ENCODE data around the gene LRRC74A.
A peak's percentile ranks its signal among the peaks of the same experiment; 100 is the strongest.

The LRRC74A gene

DNA sequence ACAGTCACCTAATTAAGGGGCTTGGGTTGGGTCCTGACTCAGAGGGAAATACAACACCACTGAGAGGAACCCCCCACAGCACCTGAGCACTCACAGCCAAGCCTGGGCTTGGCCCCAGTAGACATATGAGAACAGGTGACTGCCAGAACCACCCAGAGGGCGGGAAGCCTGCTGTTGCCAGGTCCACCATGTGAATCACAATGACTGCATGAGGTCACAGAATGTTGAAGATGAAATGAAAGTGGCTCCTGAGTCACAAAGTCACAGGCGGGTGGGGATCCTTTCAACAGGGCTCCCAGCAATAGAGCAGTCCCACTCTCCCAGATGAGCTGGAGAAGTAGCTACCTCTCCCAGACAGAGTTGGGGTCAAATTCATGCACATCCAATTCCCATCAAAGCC lies at the start of gene LRRC74A:
LRRC74A (plus strand) TSS at position 287 of the 400 bp plus-strand sequence. CDS start 290 bp downstream, outside the sequence.
- DNase-seq (ENCODE audit: low read depth) = no peak

- DNase-seq (ENCODE audit: low read depth) = no peak
These were observed 49.6 kb upstream of the LRRC74A start for GRCh38 chr14:76776428-76777251.

DNA sequence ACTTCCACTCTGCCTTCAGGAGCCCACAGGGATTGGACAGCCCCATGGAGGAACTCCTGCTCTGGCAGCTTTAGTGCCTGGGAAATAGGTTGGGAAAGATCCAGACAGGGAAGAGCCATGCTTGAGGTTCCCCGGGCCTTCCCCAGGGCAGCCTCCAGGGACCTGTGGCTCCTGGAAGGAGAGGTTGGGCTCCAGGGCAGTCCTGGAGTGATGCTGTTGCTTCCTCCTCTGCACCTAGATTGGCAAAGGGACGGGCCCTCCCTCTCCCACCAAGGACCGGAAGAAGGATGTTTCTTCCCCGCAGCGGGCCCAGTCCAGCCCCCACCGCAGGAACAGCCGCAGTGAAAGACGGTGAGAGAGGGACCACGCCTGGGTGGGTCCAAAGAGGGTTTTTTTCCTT lies 48.5 kb upstream of the LRRC74A start:
- no peak for DNase-seq (ENCODE audit: low read depth)

GRCh38 chr14:76778546-76779215 lies 47.5 kb upstream of the LRRC74A start:
- DNase-seq (ENCODE audit: low read depth) = no peak

- DNase-seq (ENCODE audit: low read depth) = no peak
These were observed 46.8 kb upstream of the LRRC74A start for GRCh38 chr14:76779221-76780057.

GRCh38 chr14:76780058-76780345 lies 46.2 kb upstream of the LRRC74A start:
- no peak for DNase-seq (ENCODE audit: low read depth)

DNA sequence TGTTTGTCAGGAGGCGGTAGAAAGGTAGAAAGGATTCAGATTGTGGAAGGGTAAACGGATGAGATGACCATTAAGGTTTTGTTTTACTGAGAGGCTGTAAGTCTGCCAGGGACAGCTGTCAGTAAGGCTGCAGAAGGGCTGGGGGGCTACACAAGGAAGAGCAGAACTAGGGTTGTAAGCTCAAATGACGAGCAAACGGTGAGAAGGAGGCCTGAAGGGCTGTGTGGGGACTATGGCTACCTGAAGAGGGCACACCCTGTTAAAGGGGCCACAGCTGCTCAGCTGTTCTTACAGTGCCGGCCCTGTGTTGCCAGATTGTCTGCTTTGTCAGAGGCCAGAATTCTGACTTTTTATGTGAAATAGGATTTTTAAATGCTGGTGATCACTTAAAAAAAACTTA lies 45.8 kb upstream of the LRRC74A start:
- DNase-seq (ENCODE audit: low read depth) = no peak

DNA sequence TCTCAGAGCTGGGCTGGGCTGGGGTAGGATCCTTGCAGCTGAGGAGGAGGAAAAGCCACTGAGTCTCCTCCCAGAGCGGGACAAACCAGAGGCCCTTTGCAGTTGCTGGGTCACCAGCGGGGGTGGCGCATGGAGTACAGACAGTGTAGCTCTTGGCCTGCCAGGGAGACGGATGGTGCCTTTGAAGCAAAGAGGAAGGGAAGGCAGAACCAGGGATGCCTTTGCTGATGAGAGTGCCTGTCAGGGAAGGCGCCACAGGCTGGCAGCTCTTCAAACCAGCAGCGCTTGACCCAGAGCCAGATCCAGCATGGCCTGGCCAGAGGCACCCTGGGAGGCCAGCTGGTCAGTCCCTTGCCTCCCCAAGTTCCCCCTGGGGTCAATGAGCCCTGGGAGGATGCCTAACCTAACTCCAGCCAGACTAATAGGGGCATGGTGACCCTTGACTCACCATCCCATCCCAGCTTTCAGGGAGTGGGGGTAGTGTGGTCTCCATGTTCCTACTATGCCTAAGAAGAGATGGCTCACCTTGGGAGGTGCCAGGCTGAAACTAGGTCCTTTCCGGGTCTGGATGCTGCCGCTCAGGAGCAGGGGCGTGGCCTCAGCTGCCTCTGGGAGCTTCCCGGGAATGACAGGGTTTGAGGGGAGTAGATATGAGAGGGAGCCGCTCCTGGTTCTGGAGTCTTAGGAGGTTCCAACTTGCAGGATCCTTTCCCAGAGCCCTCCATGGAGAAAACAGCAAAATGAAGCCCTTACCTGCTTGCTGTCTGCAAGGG lies 45.1 kb upstream of the LRRC74A start:
- DNase-seq (ENCODE audit: low read depth) = no peak

GRCh38 chr14:76781648-76782051 lies 44.6 kb upstream of the LRRC74A start:
- no peak for DNase-seq (ENCODE audit: low read depth)

GRCh38 chr14:76782115-76782884 lies 43.9 kb upstream of the LRRC74A start:
- no peak for DNase-seq (ENCODE audit: low read depth)

- DNase-seq (ENCODE audit: low read depth) = no peak
These were observed 43.2 kb upstream of the LRRC74A start for GRCh38 chr14:76782885-76783566.

GRCh38 chr14:76784266-76784874 lies 41.8 kb upstream of the LRRC74A start:
- no peak for DNase-seq (ENCODE audit: low read depth)

DNA sequence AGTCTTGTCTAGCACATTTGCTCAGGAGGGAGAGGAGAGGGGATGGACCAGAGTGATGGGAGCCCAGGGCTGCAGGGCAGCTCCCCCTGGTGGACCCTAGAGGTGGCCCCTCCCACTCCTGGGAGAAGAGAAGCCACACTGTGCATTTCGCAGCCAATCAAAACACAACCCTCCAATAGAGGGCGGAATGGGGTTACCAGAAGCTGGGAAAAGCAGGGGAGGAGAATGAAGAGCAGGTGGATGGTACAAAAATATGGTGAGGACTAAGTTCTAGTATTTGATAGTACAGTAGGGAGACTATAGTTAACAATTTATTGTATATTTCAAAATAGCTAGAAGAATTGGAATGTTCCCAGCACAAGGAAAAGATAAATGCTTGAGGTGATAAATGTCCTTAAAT lies 41.3 kb upstream of the LRRC74A start:
- peak; percentile 51 for DNase-seq (ENCODE audit: low read depth)

- no peak for DNase-seq (ENCODE audit: low read depth)
These were observed 39.6 kb upstream of the LRRC74A start for GRCh38 chr14:76786601-76787000.

DNA sequence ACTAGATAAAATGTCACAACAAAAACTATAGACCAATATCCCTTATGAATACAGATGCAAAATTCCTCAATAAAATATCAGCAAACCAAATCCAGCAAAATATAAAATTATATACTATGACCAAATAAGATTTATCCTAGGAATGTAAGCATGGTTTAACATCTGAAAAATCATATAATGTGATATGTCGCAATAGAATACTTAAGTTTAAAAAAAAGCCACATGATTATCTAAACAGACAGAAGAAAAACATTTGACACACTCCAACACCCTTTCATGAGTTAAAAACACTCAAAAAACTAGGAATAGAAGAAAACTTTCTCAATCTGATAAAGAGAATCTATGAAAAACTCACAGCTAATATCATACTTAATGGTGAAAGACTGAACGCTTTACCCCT lies 33.8 kb upstream of the LRRC74A start:
- DNase-seq (ENCODE audit: low read depth) = no peak

- DNase-seq (ENCODE audit: low read depth) = no peak
These were observed 32.9 kb upstream of the LRRC74A start for GRCh38 chr14:76793324-76793723.

DNA sequence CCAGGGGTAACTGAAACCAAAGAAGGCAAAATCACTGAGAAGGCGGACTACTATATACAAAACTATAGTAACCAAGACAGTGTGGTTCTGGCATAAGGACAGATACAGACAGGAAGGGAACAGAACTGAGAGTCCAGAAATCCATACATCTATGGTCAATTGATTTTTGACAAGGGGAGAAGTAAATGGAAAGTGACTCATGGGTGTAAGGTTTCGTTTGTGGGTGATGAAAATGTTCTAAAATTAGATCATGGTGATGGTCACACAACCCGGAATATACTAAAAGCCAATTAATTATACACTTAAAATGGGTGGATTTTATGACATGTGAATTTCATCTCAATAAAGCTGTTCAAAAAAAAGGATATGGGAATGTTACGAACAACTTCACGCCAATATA lies 32.3 kb upstream of the LRRC74A start:
- no peak for DNase-seq (ENCODE audit: low read depth)

GRCh38 chr14:76806446-76806845 lies 19.8 kb upstream of the LRRC74A start:
- no peak for DNase-seq (ENCODE audit: low read depth)

DNA sequence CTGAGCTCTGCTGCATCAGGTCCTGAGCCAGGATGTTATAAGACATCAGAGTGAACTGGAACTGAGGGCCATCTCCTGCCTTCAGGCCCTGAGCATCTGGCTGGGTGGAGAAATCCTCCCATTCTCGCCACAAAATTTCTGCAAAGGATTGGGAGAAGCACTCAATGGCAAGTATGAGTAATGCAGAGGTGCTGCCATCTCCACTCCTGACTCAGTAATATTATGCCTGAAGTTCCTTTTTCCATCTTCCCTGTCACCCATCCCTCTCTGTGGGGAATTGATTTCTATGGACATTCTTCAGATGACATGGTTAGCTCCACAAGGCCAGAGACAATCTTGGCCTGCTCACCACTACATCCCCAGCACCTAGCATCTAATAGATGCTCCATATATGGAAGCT lies 18.2 kb upstream of the LRRC74A start:
- no peak for DNase-seq (ENCODE audit: low read depth)

DNA sequence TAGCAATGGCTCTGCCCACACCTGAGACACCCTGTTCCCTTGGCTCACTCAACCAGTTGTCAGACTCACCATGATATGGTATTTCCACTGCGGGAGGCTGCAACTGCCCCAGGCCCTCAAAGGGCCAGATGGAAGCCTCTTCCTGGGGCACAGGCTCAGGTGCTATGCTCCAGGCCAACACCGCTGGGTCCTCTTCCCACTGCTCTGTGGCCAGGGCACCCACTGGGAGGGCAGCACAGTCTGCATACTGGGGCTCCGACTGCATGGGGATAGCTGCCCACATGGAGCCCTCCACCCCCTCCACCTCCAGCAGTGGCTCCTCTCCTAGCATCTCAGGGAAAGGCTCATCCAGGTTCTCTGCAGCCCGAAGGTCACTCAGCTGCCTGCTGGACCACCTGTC lies 17.2 kb upstream of the LRRC74A start:
- DNase-seq (ENCODE audit: low read depth) = no peak

All from GM04504 (cell line).